ENCODE data around the gene RAB24.

DNA sequence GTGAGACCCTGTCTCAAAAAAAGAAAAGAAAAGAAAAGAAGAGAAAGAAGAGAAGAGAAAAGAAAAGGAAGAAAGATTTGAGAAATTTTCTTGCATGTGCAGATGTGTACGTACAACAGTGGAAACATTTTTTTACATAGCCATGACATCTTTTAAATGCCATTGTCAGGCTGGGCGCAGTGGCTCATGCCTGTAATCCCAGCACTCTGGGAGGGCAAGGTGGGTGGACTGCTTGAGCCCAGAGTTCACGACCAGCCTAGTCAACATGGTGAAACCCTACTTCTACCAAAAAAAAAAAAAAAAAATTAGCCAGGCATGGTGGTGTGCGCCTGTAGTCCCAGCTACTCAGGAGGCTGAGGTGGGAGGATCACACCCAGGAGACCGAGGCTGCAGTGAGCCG lies 41.4 kb upstream of the RAB24 start:
- TF ChIP-seq, protein P1, sequence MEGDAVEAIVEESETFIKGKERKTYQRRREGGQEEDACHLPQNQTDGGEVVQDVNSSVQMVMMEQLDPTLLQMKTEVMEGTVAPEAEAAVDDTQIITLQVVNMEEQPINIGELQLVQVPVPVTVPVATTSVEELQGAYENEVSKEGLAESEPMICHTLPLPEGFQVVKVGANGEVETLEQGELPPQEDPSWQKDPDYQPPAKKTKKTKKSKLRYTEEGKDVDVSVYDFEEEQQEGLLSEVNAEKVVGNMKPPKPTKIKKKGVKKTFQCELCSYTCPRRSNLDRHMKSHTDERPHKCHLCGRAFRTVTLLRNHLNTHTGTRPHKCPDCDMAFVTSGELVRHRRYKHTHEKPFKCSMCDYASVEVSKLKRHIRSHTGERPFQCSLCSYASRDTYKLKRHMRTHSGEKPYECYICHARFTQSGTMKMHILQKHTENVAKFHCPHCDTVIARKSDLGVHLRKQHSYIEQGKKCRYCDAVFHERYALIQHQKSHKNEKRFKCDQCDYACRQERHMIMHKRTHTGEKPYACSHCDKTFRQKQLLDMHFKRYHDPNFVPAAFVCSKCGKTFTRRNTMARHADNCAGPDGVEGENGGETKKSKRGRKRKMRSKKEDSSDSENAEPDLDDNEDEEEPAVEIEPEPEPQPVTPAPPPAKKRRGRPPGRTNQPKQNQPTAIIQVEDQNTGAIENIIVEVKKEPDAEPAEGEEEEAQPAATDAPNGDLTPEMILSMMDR (IDR thresholded peaks at IDR 0.05) = no peak
- no peak for TF ChIP-seq TCF7L2 (IDR thresholded peaks at IDR 0.05; ENCODE audit: low read depth, low read length)
- TF ChIP-seq POLR2AphosphoS5 (IDR thresholded peaks at IDR 0.05; ENCODE audit: low read depth, low read length) = no peak

All from Panc1 (cell line).